H7 (cell line): ENCODE data around the gene LMX1A. TPM values are rescaled to one million over a fixed set of nuclear protein-coding genes. Genes with fewer than 3 reads are reported as not detected.

Experiments used
- DNase-seq: peaks from one replicate; pipeline ENCODE4 v3.0.0; 2012
- H3K27me3 ChIP-seq: 2 replicates; pipeline ENCODE4 v1.6.0; 2011; ENCODE audit warnings: mild to moderate bottlenecking, low read length; ENCODE audit not compliant: control insufficient read depth, insufficient read depth
- H3K36me3 ChIP-seq: replicated peaks from 2 replicates; pipeline ENCODE4 v1.5.1; 2011; ENCODE audit warnings: low read length; ENCODE audit not compliant: control insufficient read depth, insufficient read depth
- H3K4me3 ChIP-seq: 2 replicates; pipeline ENCODE4 v1.5.1; 2011; ENCODE audit warnings: low read depth, mild to moderate bottlenecking, control low read depth, low read length, moderate library complexity; ENCODE audit not compliant: insufficient read depth
- total RNA-seq: library from RNA; depleted of rRNA; stranded (reverse); fragments of >200 nt; shearing (Covaris generic); gene quantifications from 2 replicates; pipeline ENCODE4 v1.2.3, GENCODE V29; 2014

The LMX1A gene
- total RNA-seq, 1 experiment from 2014 or later, result 1.5 TPM

- Histone ChIP-seq H3K4me3 (no peak overlapping the region), H3K36me3 (no peaks in the 10 kb centered on the region), H3K27me3 (peaks cover 25% of the 10 kb centered on the region)
- no peak for DNase-seq
These were observed 115.2 kb downstream of the LMX1A start for GRCh38 chr1:165241321-165241720.

- no peaks in the 10 kb centered on the region for H3K36me3 ChIP-seq
- H3K27me3 ChIP-seq, result peaks cover 34% of the 10 kb centered on the region
- no peak for DNase-seq
- no peak overlapping the region for H3K4me3 ChIP-seq
These were observed 116.0 kb downstream of the LMX1A start for GRCh38 chr1:165240492-165240891.

- peaks cover 40% of the 10 kb centered on the region for H3K27me3 ChIP-seq
- H3K36me3 ChIP-seq, result no peaks in the 10 kb centered on the region
- H3K4me3 ChIP-seq, result no peak overlapping the region
- DNase-seq, result no peak
These were observed 116.6 kb downstream of the LMX1A start for GRCh38 chr1:165239873-165240272.

- peak; percentile 91 for DNase-seq
- Histone ChIP-seq H3K36me3 (no peaks in the 10 kb centered on the region), H3K4me3 (peak overlapping the region; percentile 43), H3K27me3 (peaks cover 67% of the 10 kb centered on the region)
These were observed 120.7 kb downstream of the LMX1A start for GRCh38 chr1:165235777-165236291.

GRCh38 chr1:165235155-165235776, 121.2 kb downstream of the LMX1A start:
- H3K4me3 ChIP-seq, result peak overlapping the region; percentile 43
- no peaks in the 10 kb centered on the region for H3K36me3 ChIP-seq
- peaks cover 67% of the 10 kb centered on the region for H3K27me3 ChIP-seq
- peak; percentile 85 for DNase-seq

DNA sequence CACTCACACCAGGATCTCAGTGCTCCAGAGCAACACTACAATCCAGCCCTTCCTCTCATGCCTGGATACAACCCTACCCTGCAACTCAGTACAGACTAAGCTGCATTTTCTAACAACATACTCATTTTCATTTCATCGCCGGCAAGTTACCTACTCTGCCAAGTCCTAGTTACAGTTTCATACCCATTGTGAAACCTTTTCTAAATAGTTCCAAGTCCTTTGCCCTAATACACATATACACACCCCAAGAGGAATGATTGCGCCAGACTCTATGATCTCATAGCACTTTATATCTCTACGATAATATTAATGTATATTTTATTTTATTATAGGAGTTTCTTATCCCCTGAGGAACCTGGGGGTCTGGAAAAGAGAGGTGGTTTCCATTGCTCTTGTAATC, 122.4 kb downstream of the LMX1A start:
- Histone ChIP-seq H3K36me3 (no peaks in the 10 kb centered on the region), H3K27me3 (peaks cover 67% of the 10 kb centered on the region), H3K4me3 (no peak overlapping the region)
- no peak for DNase-seq

DNA sequence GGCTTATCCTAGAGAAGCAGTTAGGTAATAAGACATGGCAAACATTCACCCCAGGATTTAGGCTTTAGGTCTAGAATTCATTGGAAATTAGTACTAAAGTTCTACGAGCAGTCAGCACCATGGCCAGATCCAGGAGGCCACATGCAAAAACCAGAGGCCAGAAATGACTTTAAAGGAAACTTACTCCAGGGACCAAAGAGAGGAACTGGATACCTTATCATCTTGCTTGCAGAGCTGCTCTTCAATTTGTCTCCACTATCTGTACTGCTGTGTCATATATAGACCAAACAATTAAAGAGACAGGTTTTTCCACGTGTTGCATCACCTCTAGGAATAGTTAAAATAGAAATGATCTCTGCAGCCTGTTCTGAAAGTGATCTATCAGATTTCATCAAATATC, 127.8 kb downstream of the LMX1A start:
- H3K36me3 ChIP-seq, result no peaks in the 10 kb centered on the region
- H3K27me3 ChIP-seq, result peaks cover 17% of the 10 kb centered on the region
- no peak overlapping the region for H3K4me3 ChIP-seq
- peak; percentile 38 for DNase-seq

DNA sequence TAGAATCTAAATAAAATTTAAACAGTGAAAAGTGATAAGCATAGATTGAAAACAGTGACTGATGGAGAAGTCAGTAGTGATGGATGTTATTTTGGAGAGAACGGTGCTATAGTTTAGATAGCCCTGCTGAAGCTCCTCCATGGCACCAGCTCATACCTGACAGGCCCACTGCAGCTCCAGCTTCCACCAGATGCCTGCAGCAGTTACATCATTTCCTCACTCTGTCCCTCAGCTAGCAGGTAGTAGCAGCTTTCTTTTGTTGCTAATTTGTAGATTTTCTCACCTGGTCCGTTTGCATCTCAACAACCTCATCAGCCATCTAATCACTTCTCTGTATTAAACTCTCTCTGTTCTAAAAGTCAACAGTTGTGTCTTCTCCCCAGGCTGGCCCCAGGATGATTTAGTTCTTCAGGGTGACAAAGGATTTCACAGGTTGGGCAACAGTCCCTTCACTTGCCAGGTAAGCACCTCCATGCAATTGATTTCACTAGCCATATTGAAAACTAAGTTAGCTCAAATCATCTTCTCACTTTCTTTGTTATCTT, 128.3 kb downstream of the LMX1A start:
- no peak for DNase-seq
- H3K36me3 ChIP-seq, result no peaks in the 10 kb centered on the region
- H3K4me3 ChIP-seq, result no peak overlapping the region
- H3K27me3 ChIP-seq, result peaks cover 12% of the 10 kb centered on the region

GRCh38 chr1:165226326-165226725, 130.2 kb downstream of the LMX1A start:
- no peak overlapping the region for H3K4me3 ChIP-seq
- DNase-seq, result no peak
- no peaks in the 10 kb centered on the region; the same call in 1 of the 2 replicates for H3K27me3 ChIP-seq
- H3K36me3 ChIP-seq, result no peaks in the 10 kb centered on the region

- H3K27me3 ChIP-seq, result no peaks in the 10 kb centered on the region; the same call in 1 of the 2 replicates
- no peak overlapping the region for H3K4me3 ChIP-seq
- no peak for DNase-seq
- no peaks in the 10 kb centered on the region for H3K36me3 ChIP-seq
These were observed 130.9 kb downstream of the LMX1A start for GRCh38 chr1:165225650-165226049.

- Histone ChIP-seq H3K4me3 (no peak overlapping the region), H3K36me3 (no peaks in the 10 kb centered on the region), H3K27me3 (no peaks in the 10 kb centered on the region; the same call in 1 of the 2 replicates)
- no peak for DNase-seq
These were observed 131.5 kb downstream of the LMX1A start for GRCh38 chr1:165225062-165225461.

DNA sequence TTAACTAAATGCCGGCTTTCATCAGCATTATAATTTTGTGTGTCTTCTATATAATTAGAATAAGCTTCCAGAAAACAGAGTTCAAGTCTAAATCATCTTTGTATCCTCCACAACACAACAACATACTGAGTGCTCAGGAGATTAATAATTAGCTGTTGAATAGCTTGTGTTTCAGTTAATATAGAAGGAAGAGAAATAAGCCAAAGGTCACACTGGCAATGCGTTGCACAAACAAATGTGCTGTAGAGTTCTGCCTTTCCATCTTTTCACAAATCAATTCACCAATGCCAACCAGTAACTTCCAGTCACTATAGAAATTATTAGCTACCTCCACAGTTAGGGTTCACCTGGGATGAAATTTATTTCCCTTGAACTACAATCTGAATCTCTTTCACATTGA, 132.0 kb downstream of the LMX1A start:
- H3K4me3 ChIP-seq, result no peak overlapping the region
- H3K27me3 ChIP-seq, result no peaks in the 10 kb centered on the region; the same call in 1 of the 2 replicates
- DNase-seq, result no peak
- no peaks in the 10 kb centered on the region for H3K36me3 ChIP-seq

- Histone ChIP-seq H3K27me3 (no peaks in the 10 kb centered on the region; the same call in 1 of the 2 replicates), H3K36me3 (no peaks in the 10 kb centered on the region), H3K4me3 (no peak overlapping the region)
- DNase-seq, result no peak
These were observed 133.9 kb downstream of the LMX1A start for GRCh38 chr1:165222580-165222979.

- Histone ChIP-seq H3K36me3 (no peaks in the 10 kb centered on the region), H3K27me3 (no peaks in the 10 kb centered on the region; the same call in 1 of the 2 replicates), H3K4me3 (no peak overlapping the region)
- DNase-seq, result no peak
These were observed 137.8 kb downstream of the LMX1A start for GRCh38 chr1:165218731-165219130.

DNA sequence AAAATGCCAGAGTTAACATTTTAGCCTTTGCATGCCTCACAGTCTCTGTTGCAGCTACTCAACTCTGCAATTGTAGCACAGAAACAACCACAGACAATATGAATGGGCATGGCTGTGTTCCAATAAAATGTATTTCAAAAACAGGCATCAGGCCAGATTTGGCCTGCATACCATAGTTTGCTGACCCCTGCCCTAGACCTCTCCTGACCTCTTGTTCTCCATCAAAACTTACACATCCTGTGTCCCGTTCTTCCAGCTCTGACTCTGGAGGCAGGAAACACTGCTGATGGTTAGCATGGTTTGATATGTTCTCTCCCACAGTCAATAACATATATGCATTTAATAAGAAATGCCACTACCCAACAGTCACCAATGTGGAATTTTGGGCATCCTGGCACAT, 138.6 kb downstream of the LMX1A start:
- Histone ChIP-seq H3K4me3 (no peak overlapping the region), H3K27me3 (no peaks in the 10 kb centered on the region; the same call in 1 of the 2 replicates), H3K36me3 (no peaks in the 10 kb centered on the region)
- no peak for DNase-seq
